ENCODE data around the gene SIGLEC15.
"Not testable (repeated sequence)": the region's sequence is repeated elsewhere in the genome, so short reads cannot be mapped to it uniquely, and the experiment has no call there.

Gene SIGLEC15

GRCh38 chr18:45825258-45826044, at the start of gene SIGLEC15:
Gene SIGLEC15, plus strand, starts transcription at chr18:45825675. Its CDS starts 54 bp downstream, at chr18:45825729.
- no peak for DNase-seq (ENCODE audit: low read depth in 3 of 3)

GRCh38 chr18:45775743-45776142, 49.7 kb upstream of the SIGLEC15 start:
- DNase-seq (ENCODE audit: low read depth in 3 of 3), result no peak

- DNase-seq (ENCODE audit: low read depth in 3 of 3), result no peak
Measured at GRCh38 chr18:45777393-45777792, 48.1 kb upstream of the SIGLEC15 start.

- no peak for DNase-seq (ENCODE audit: low read depth in 3 of 3)
Measured at GRCh38 chr18:45780568-45780967, 44.9 kb upstream of the SIGLEC15 start.

- no peak for DNase-seq (ENCODE audit: low read depth in 3 of 3)
Measured at GRCh38 chr18:45782662-45783061, 42.8 kb upstream of the SIGLEC15 start.

GRCh38 chr18:45783097-45784075, 42.1 kb upstream of the SIGLEC15 start:
- DNase-seq (ENCODE audit: low read depth in 3 of 3), result no peak

- no peak for DNase-seq (ENCODE audit: low read depth in 3 of 3)
Measured at GRCh38 chr18:45785134-45785533, 40.3 kb upstream of the SIGLEC15 start.

- no peak for DNase-seq (ENCODE audit: low read depth in 3 of 3)
Measured at GRCh38 chr18:45786941-45787340, 38.5 kb upstream of the SIGLEC15 start.

GRCh38 chr18:45787346-45787745, 38.1 kb upstream of the SIGLEC15 start:
- no peak for DNase-seq (ENCODE audit: low read depth in 3 of 3)

- no peak for DNase-seq (ENCODE audit: low read depth in 3 of 3)
Measured at GRCh38 chr18:45788861-45789260, 36.6 kb upstream of the SIGLEC15 start.

- no peak for DNase-seq (ENCODE audit: low read depth in 3 of 3)
Measured at GRCh38 chr18:45792506-45793263, 32.8 kb upstream of the SIGLEC15 start.

- no peak for DNase-seq (ENCODE audit: low read depth in 3 of 3)
Measured at GRCh38 chr18:45793264-45793965, 32.1 kb upstream of the SIGLEC15 start.

GRCh38 chr18:45801416-45802004, 24.0 kb upstream of the SIGLEC15 start:
- DNase-seq (ENCODE audit: low read depth in 3 of 3), result no peak

- no peak for DNase-seq (ENCODE audit: low read depth in 3 of 3)
Measured at GRCh38 chr18:45802814-45803492, 22.5 kb upstream of the SIGLEC15 start.

GRCh38 chr18:45805551-45805950, 19.9 kb upstream of the SIGLEC15 start:
- no peak for DNase-seq (ENCODE audit: low read depth in 3 of 3)

- DNase-seq (ENCODE audit: low read depth in 3 of 3), result no peak
Measured at GRCh38 chr18:45806226-45806625, 19.2 kb upstream of the SIGLEC15 start.

- not testable (repeated sequence) for DNase-seq (ENCODE audit: low read depth in 3 of 3)
Measured at GRCh38 chr18:45807144-45807543, 18.3 kb upstream of the SIGLEC15 start.

GRCh38 chr18:45814733-45815132, 10.7 kb upstream of the SIGLEC15 start:
- DNase-seq (ENCODE audit: low read depth in 3 of 3), result not testable (repeated sequence)

- no peak for DNase-seq (ENCODE audit: low read depth in 3 of 3)
Measured at GRCh38 chr18:45817543-45817942, 7.9 kb upstream of the SIGLEC15 start.

GRCh38 chr18:45818765-45819164, 6.7 kb upstream of the SIGLEC15 start:
- not testable (repeated sequence) for DNase-seq (ENCODE audit: low read depth in 3 of 3)

Data from stimulated activated CD4-positive, alpha-beta T cell treated with anti-CD3 and anti-CD28 coated beads, TNF-alpha, amount 100 ng/mL, for 4 hours (primary cell).